GM12878 (cell line): ENCODE measurements around the gene CISTR. TPM values are rescaled to one million over a fixed set of nuclear protein-coding genes. Genes with fewer than 3 reads are reported as not detected.

Experiments used
- ATF3 ChIP-seq: IDR thresholded peaks from 2 replicates; pipeline ENCODE4 v1.6.1; 2011; ENCODE audit warnings: low read depth, mild to moderate bottlenecking, low read length, moderate library complexity, borderline replicate concordance; ENCODE audit errors: extremely low read depth
- BACH1 ChIP-seq: fragments of 450-650 bp; IDR thresholded peaks from 2 replicates; pipeline ENCODE4 v1.6.1; 2017; ENCODE audit warnings: mild to moderate bottlenecking, borderline replicate concordance
- BCLAF1 ChIP-seq: fragments of 450-650 bp; IDR thresholded peaks from 2 replicates; pipeline ENCODE4 v1.6.1; 2017; ENCODE audit warnings: antibody characterized with exemption, mild to moderate bottlenecking, moderate library complexity
- BRCA1 ChIP-seq: IDR thresholded peaks from 2 replicates; pipeline ENCODE4 v1.6.1; 2011; ENCODE audit warnings: low read depth, low read length, improper control_type of control experiment
- CBFB ChIP-seq: IDR thresholded peaks from 2 replicates; pipeline ENCODE4 v1.6.1; 2016; ENCODE audit warnings: antibody characterized with exemption, low read depth
- DPF2 ChIP-seq: fragments of 450-650 bp; IDR thresholded peaks from 2 replicates; pipeline ENCODE4 v1.6.1; 2017; ENCODE audit warnings: mild to moderate bottlenecking
- HDAC6 ChIP-seq: fragments of 200-600 bp; sonication (generic); IDR thresholded peaks from one replicate; pipeline ENCODE4 v1.8.0; 2017; ENCODE audit warnings: antibody characterized with exemption; ENCODE audit not compliant: unreplicated experiment
- HSF1 ChIP-seq: fragments of 150-350 bp; IDR thresholded peaks from 2 replicates; pipeline ENCODE4 v1.6.1; 2014; ENCODE audit warnings: mild to moderate bottlenecking, low read depth, low read length
- LARP7 ChIP-seq: fragments of 450-650 bp; IDR thresholded peaks from 2 replicates; pipeline ENCODE4 v1.6.1; 2017; ENCODE audit warnings: mild to moderate bottlenecking
- MYC ChIP-seq: IDR thresholded peaks from 2 replicates; pipeline ENCODE4 v1.6.1; 2011; ENCODE audit warnings: mild to moderate bottlenecking, low read length, moderate library complexity, inconsistent platforms; ENCODE audit not compliant: insufficient read depth, insufficient replicate concordance, insufficient read length, severe bottlenecking
- PKNOX1 ChIP-seq: fragments of 450-650 bp; IDR thresholded peaks from 2 replicates; pipeline ENCODE4 v1.6.1; 2016; ENCODE audit warnings: mild to moderate bottlenecking
- RFX5 ChIP-seq: IDR thresholded peaks from 2 replicates; pipeline ENCODE4 v1.6.1; 2011; ENCODE audit warnings: low read depth, low read length, improper control_type of control experiment
- SIN3A ChIP-seq: IDR thresholded peaks from 2 replicates; pipeline ENCODE4 v1.6.1; 2012; ENCODE audit warnings: low read depth, low read length, improper control_type of control experiment
- SKIL ChIP-seq: fragments of 450-650 bp; IDR thresholded peaks from 2 replicates; pipeline ENCODE4 v1.6.1; 2017; ENCODE audit warnings: mild to moderate bottlenecking, low read depth, inconsistent platforms; ENCODE audit not compliant: poor library complexity, severe bottlenecking
- YY1 ChIP-seq: IDR thresholded peaks from 2 replicates; pipeline ENCODE4 v1.6.1; 2011; ENCODE audit warnings: low read depth, mild to moderate bottlenecking, low read length
- ZBTB11 ChIP-seq: fragments of 450-650 bp; formaldehyde crosslinking; IDR thresholded peaks from 2 replicates; pipeline ENCODE4 v1.5.0; 2022; ENCODE audit warnings: mild to moderate bottlenecking, missing genetic modification characterization
- ZNF274 ChIP-seq: IDR thresholded peaks from one replicate; pipeline ENCODE4 v1.8.0; 2011; ENCODE audit not compliant: insufficient read length, insufficient read depth
- polyA plus RNA-seq, 11 experiments: library from polyadenylated mRNA; depleted of rRNA in 4 of 11; unstranded in 6 of 11; stranded (reverse) in 5 of 11; fragments of >200 nt; fragmentation: Nextera tagmentation in 4 of 11; fragmentation: Illumina TruSeq in 1 of 11; extraction: Ambion mirVana in 4 of 11; extraction: Trizol in 1 of 11; gene quantifications; 1 replicate in 1 of 11; 2 replicates in 10 of 11; pipeline versions ENCODE4 v1.2.1 to v1.2.3, GENCODE V29; 2011 to 2016; ENCODE audit warnings: inconsistent platforms in 2 of 11, missing spikeins in 2 of 11, low read depth in 1 of 11
- total RNA-seq, 4 experiments: library from RNA; depleted of rRNA in 3 of 4; stranded (reverse); fragments of >200 nt in 3 of 4; fragmentation: Illumina TruSeq in 1 of 4; extraction: Trizol in 1 of 4; gene quantifications; 2 replicates each; pipeline versions ENCODE4 v1.2.1 to v1.2.3, GENCODE V29; 2013 to 2021

The CISTR gene
- total and polyA plus RNA-seq, 10 of the 15 experiments (the other 5 are each of a cell fraction or from before 2014, with no cell fraction given), result 0.26 TPM; not detected in 9

- TF ChIP-seq ATF3, result peak; percentile 68; the same call in 1 of the 2 replicates
- TF ChIP-seq CBFB, result peak; percentile 54; the same call in 1 of the 2 replicates
- peak; percentile 69; the same call in 1 of the 2 replicates for TF ChIP-seq LARP7
- peak; percentile 64; the same call in 1 of the 2 replicates for TF ChIP-seq DPF2
- no peak for TF ChIP-seq RFX5
- peak; percentile 98 for TF ChIP-seq SIN3A
- no peak for TF ChIP-seq ZBTB11 (CRISPR knock-in tag)
- no peak for TF ChIP-seq BACH1
- peak; percentile 67 for TF ChIP-seq SKIL
- TF ChIP-seq PKNOX1, result peak; percentile 43; the same call in 1 of the 2 replicates
- TF ChIP-seq HSF1, result no peak
- peak; percentile 77 for TF ChIP-seq MYC
- peak; percentile 82 for TF ChIP-seq BCLAF1
- TF ChIP-seq YY1, result peak; percentile 91
- TF ChIP-seq BRCA1, result no peak
- TF ChIP-seq HDAC6, result no peak
- no peak for TF ChIP-seq ZNF274
Measured at GRCh38 chr12:53727310-53728041, 24.3 kb downstream of the CISTR start, which contains the start of gene CALCOCO1 (continued).
